Upper lobe of left lung (tissue), 6 donors: Measurements from ENCODE around the gene CCDC17. TPM values are rescaled to one million over a fixed set of nuclear protein-coding genes. Genes with fewer than 3 reads are reported as not detected.
"Not testable (repeated sequence)": the region's sequence is repeated elsewhere in the genome, so short reads cannot be mapped to it uniquely, and the experiment has no call there.

Source experiments
- ATAC-seq, 2 donors: fragments of 200-7000 bp; cut with Tn5 transposase; one replicate each; pipeline ENCODE4 v1.9.1; 2022; ENCODE audit warnings: mild to moderate bottlenecking in 2 of 2, moderate library complexity in 2 of 2; ENCODE audit not compliant: low FRiP score in 2 of 2
- DNase-seq, 2 donors: peaks; one replicate each; pipeline ENCODE4 v3.0.0-alpha.2; 2019 to 2020
- H3K27ac ChIP-seq, 4 donors: fragments of 200-600 bp; sonication (generic); one replicate each; pipeline ENCODE4 v1.5.1; 2016 to 2019
- H3K27me3 ChIP-seq, 4 donors: fragments of 200-600 bp; sonication (generic); one replicate each; pipeline ENCODE4 v1.5.1; 2017 to 2019
- H3K36me3 ChIP-seq, 4 donors: fragments of 200-600 bp; sonication (generic); one replicate each; pipeline ENCODE4 v1.5.1; 2016 to 2019
- H3K4me1 ChIP-seq, 4 donors: fragments of 200-600 bp; sonication (generic); one replicate each; pipeline ENCODE4 v1.5.1; 2018 to 2019
- H3K4me3 ChIP-seq, 4 donors: fragments of 200-600 bp; sonication (generic); one replicate each; pipeline ENCODE4 v1.5.1; 2017 to 2019; ENCODE audit warnings: mild to moderate bottlenecking in 2 of 4, moderate library complexity in 1 of 4
- H3K9me3 ChIP-seq, 4 donors: fragments of 200-600 bp; sonication (generic); one replicate each; pipeline ENCODE4 v1.5.1; 2018 to 2019
- CTCF ChIP-seq, 6 experiments: fragments of 450-650 bp in 4 of 6; fragments of 200-600 bp in 2 of 6; sonication (generic) in 2 of 6; IDR thresholded peaks; one replicate each; pipeline ENCODE4 v1.5.1; 2016 to 2019; ENCODE audit warnings: antibody characterized with exemption in 6 of 6
- EP300 ChIP-seq, 4 donors: sonication (generic); formaldehyde crosslinking; IDR thresholded peaks; one replicate each; pipeline ENCODE4 v1.5.1; 2017; ENCODE audit warnings: antibody characterized with exemption in 4 of 4, control low read depth in 2 of 4
- POLR2A ChIP-seq, 4 donors: fragments of 450-650 bp; IDR thresholded peaks; one replicate each; pipeline ENCODE4 v1.5.1; 2016 to 2017; ENCODE audit warnings: antibody characterized with exemption in 4 of 4, mild to moderate bottlenecking in 2 of 4
- POLR2AphosphoS5 ChIP-seq, 2 donors: sonication (generic); formaldehyde crosslinking; IDR thresholded peaks; one replicate each; pipeline ENCODE4 v1.5.1; 2017; ENCODE audit warnings: antibody characterized with exemption in 2 of 2
- WGBS, 2 donors: methylation state at CpG; one replicate each; pipeline ENCODE4 v1.1.5; 2017 to 2018; 5-methylcytosine and 5-hydroxymethylcytosine counted together
- total RNA-seq, 6 donors: library from RNA; depleted of rRNA in 4 of 6; stranded (reverse); fragments of >200 nt in 4 of 6; gene quantifications; one replicate each; pipeline versions ENCODE4 v1.1.0 to v1.2.1, GENCODE V29; 2016 to 2021
- donor health status: DM: no; HTN: no; CAD: no; lungs with moderate emphysema.
- donor health status: DM: no; HTN: yes; CAD: no; lungs with severe emphysema.

The CCDC17 gene
- total RNA-seq, 6 donors from 2014 or later = 4.9 to 50.3 (median 19.3) TPM

GRCh38 chr1:45604239-45604638, 19.6 kb downstream of the CCDC17 start:
- H3K4me1 ChIP-seq = peaks cover 0 to 9% (median 9%) of the 10 kb centered on the region in 4 donors
- TF ChIP-seq CTCF (IDR thresholded peaks at IDR 0.05) (no peak), POLR2A (IDR thresholded peaks at IDR 0.05) (no peak)
- no peak for ATAC-seq
- no peak overlapping the region for H3K4me3 ChIP-seq
- 94 to 95% methylated on average over 2 of the region's 2 CpGs for WGBS, 2 donors
- no peaks in the 10 kb centered on the region for H3K27me3 ChIP-seq
- peaks cover 0 to 45% (median 14%) of the 10 kb centered on the region in 4 donors for H3K36me3 ChIP-seq
- DNase-seq = no peak
- H3K9me3 ChIP-seq = no peaks in the 10 kb centered on the region
- H3K27ac ChIP-seq = no peak overlapping the region

GRCh38 chr1:45596765-45597164, 27.1 kb downstream of the CCDC17 start:
- DNase-seq, H3K9me3 ChIP-seq, H3K4me3 ChIP-seq, H3K27ac ChIP-seq, ATAC-seq, H3K27me3 ChIP-seq, H3K4me1 ChIP-seq: not testable (repeated sequence)
- WGBS, 2 donors = 91 to 95% methylated on average over 7 to 8 of the region's 8 CpGs
- H3K36me3 ChIP-seq = peaks cover 0 to 51% (median 9%) of the 10 kb centered on the region in 4 donors

GRCh38 chr1:45594412-45594811, 29.4 kb downstream of the CCDC17 start:
- DNase-seq (no peak), ATAC-seq (no peak)
- Histone ChIP-seq H3K36me3 (peaks cover 0 to 56% (median 10%) of the 10 kb centered on the region in 4 donors), H3K4me3 (no peak overlapping the region), H3K27ac (no peak overlapping the region), H3K4me1 (peaks cover 0 to 7% (median 4%) of the 10 kb centered on the region in 4 donors), H3K27me3 (no peaks in the 10 kb centered on the region), H3K9me3 (no peaks in the 10 kb centered on the region)
- TF ChIP-seq POLR2A (IDR thresholded peaks at IDR 0.05) (no peak), EP300 (IDR thresholded peaks at IDR 0.05) (no peak), POLR2AphosphoS5 (IDR thresholded peaks at IDR 0.05) (no peak), CTCF (IDR thresholded peaks at IDR 0.05) (no peak)
- WGBS, 2 donors = 91 to 94% methylated on average over 4 of the region's 4 CpGs

GRCh38 chr1:45589861-45590260, 34.0 kb downstream of the CCDC17 start:
- H3K27ac ChIP-seq = no peak overlapping the region
- no peak for ATAC-seq
- 50 to 57% methylated on average over 1 of the region's 1 CpG for WGBS, 2 donors

GRCh38 chr1:45586769-45587168, 37.1 kb downstream of the CCDC17 start:
- Histone ChIP-seq H3K27me3 (no peaks in the 10 kb centered on the region), H3K4me3 (peak overlapping the region in 1 of 4 donors; percentile 84), H3K4me1 (peaks cover 27 to 37% (median 35%) of the 10 kb centered on the region in 4 donors), H3K9me3 (no peaks in the 10 kb centered on the region), H3K27ac (peak overlapping the region in 1 of 4 donors; percentile 94), H3K36me3 (peaks cover 0 to 6% (median under 1%) of the 10 kb centered on the region in 4 donors)
- no peak for DNase-seq
- ATAC-seq = no peak
- TF ChIP-seq POLR2AphosphoS5 (IDR thresholded peaks at IDR 0.05) = no peak
- TF ChIP-seq CTCF (IDR thresholded peaks at IDR 0.05) = no peak
- no peak for TF ChIP-seq EP300 (IDR thresholded peaks at IDR 0.05)
- no peak for TF ChIP-seq POLR2A (IDR thresholded peaks at IDR 0.05)
- 75 to 77% methylated on average over 4 of the region's 4 CpGs for WGBS, 2 donors

More at GRCh38 chr1:45589861-45590260, 34.0 kb downstream of the CCDC17 start:
- Histone ChIP-seq H3K27me3 (no peaks in the 10 kb centered on the region), H3K9me3 (no peaks in the 10 kb centered on the region), H3K4me1 (peaks cover 21 to 30% (median 27%) of the 10 kb centered on the region in 4 donors), H3K36me3 (peaks cover 0 to 37% (median 10%) of the 10 kb centered on the region in 4 donors), H3K4me3 (peak overlapping the region in 1 of 4 donors; percentile 18)
- no peak for TF ChIP-seq POLR2AphosphoS5 (IDR thresholded peaks at IDR 0.05)
- DNase-seq = no peak

- peak overlapping the region in 3 of 4 donors; percentile 93 to 95 (median 94) for H3K27ac ChIP-seq
- H3K4me1 ChIP-seq = peaks cover 24 to 37% (median 35%) of the 10 kb centered on the region in 4 donors
- TF ChIP-seq POLR2AphosphoS5 (IDR thresholded peaks at IDR 0.05) = no peak
- H3K36me3 ChIP-seq = no peaks in the 10 kb centered on the region
- no peaks in the 10 kb centered on the region for H3K9me3 ChIP-seq
- WGBS, 2 donors = 35 to 36% methylated on average over 7 of the region's 7 CpGs
- no peaks in the 10 kb centered on the region for H3K27me3 ChIP-seq
- DNase-seq (no peak), ATAC-seq (no peak)
- H3K4me3 ChIP-seq = peak overlapping the region; percentile 84 to 100 (median 87)
Measured at GRCh38 chr1:45585496-45586075, 38.3 kb downstream of the CCDC17 start.
